ENCODE results near the gene XPNPEP1. TPM values are rescaled to one million over a fixed set of nuclear protein-coding genes. Genes with fewer than 3 reads are reported as not detected.

Gene XPNPEP1
- total RNA-seq, 1 experiment from 2014 or later, result 71.3 TPM

- H2BK12ac ChIP-seq (ENCODE audit: insufficient read length, low read depth, low read length), result no peak overlapping the region
- no peak overlapping the region for H2BK120ac ChIP-seq (ENCODE audit: low read depth, low read length, poor library complexity, severe bottlenecking)
- DNase-seq, result no peak
- no peak overlapping the region for H3K27ac Mint-ChIP-seq
- H3K14ac ChIP-seq (ENCODE audit: insufficient read depth, low read length), result no peak overlapping the region
- H3K79me1 ChIP-seq (ENCODE audit: insufficient read depth, low read depth, low read length, poor library complexity, severe bottlenecking), result no peaks in the 10 kb centered on the region
- H4K20me1 ChIP-seq (ENCODE audit: control insufficient read depth, insufficient read depth, insufficient read length), result no peaks in the 10 kb centered on the region
- H3K56ac ChIP-seq (ENCODE audit: insufficient read length, low read depth, low read length), result no peak overlapping the region
- peaks cover 26 to 36% of the 10 kb centered on the region in 2 experiments for H3K4me1 Mint-ChIP-seq
- H3K4me2 ChIP-seq (ENCODE audit: insufficient read depth, insufficient read length, low read length), result no peak overlapping the region
- no peaks in the 10 kb centered on the region for H3K27me3 ChIP-seq (ENCODE audit: insufficient read depth, low read length)
- no peaks in the 10 kb centered on the region for H3K9me3 ChIP-seq (ENCODE audit: control insufficient read depth, low read depth, low read length)
- H3K9me3 Mint-ChIP-seq, result no peaks in the 10 kb centered on the region; a peak in 2 of 5 replicates
- no peak overlapping the region for H2AFZ ChIP-seq (ENCODE audit: low read length)
- no peak overlapping the region for H4K5ac ChIP-seq (ENCODE audit: insufficient read length, low read depth, low read length)
- no peak overlapping the region for H3K4me3 Mint-ChIP-seq
- H3K27me3 Mint-ChIP-seq (ENCODE audit: low read depth), result no peaks in the 10 kb centered on the region
- no peak overlapping the region for H3K18ac ChIP-seq (ENCODE audit: insufficient read length, low read depth, low read length)
- no peaks in the 10 kb centered on the region for H3K36me3 Mint-ChIP-seq (ENCODE audit: insufficient read depth in 1 of 3, low read depth in 3 of 3)
- H3K23me2 ChIP-seq (ENCODE audit: insufficient read length, low read depth, low read length, poor library complexity, severe bottlenecking), result no peaks in the 10 kb centered on the region
- no peak overlapping the region for H2BK5ac ChIP-seq (ENCODE audit: insufficient read length, low read length)
- no peak overlapping the region for H3K9ac ChIP-seq (ENCODE audit: extremely low read depth, insufficient read length, low read length)
- H2BK20ac ChIP-seq (ENCODE audit: low read depth, low read length, poor library complexity, severe bottlenecking), result no peak overlapping the region
- no peak overlapping the region for H3K23ac ChIP-seq (ENCODE audit: insufficient read length, low read depth, low read length)
- no peak overlapping the region for H3T11ph ChIP-seq (ENCODE audit: low read length)
- no peak overlapping the region for H3K27ac ChIP-seq (ENCODE audit: insufficient read length, low read depth, low read length)
- H3K4me1 ChIP-seq (ENCODE audit: insufficient read depth, low read length), result peaks cover 4% of the 10 kb centered on the region; the same call in 1 of the 2 replicates
- H3K4ac ChIP-seq (ENCODE audit: low read depth, low read length), result no peak overlapping the region
- H4K91ac ChIP-seq (ENCODE audit: insufficient read length, low read depth, low read length), result no peak overlapping the region
- no CpG with 5 or more reads among the region's 1 CpG for WGBS (ENCODE audit: extremely low coverage, insufficient read length, low lambda C conversion rate)
- H3K79me2 ChIP-seq (ENCODE audit: insufficient read depth, low read length), result no peaks in the 10 kb centered on the region
- no peak for TF ChIP-seq CTCF (conservative IDR thresholded peaks at IDR 0.05)
- H2AK5ac ChIP-seq (ENCODE audit: insufficient read length, low read length), result no peak overlapping the region
- no peak overlapping the region; the same call in 1 of the 2 replicates for H2BK15ac ChIP-seq (ENCODE audit: low read depth, low read length)
- H4K8ac ChIP-seq (replicated peaks; ENCODE audit: insufficient read length, low read depth, low read length), result no peak overlapping the region
These were observed 16.8 kb upstream of the XPNPEP1 start for GRCh38 chr10:109940117-109940516.

All from H9 (cell line).